ENCODE measurements around the gene LPP.

GRCh38 chr3:188602111-188602510, 448.2 kb downstream of the LPP start:
- TF ChIP-seq CTCF (conservative IDR thresholded peaks at IDR 0.05; ENCODE audit: low read depth, low read length) (no peak), EZH2 (IDR thresholded peaks at IDR 0.05; ENCODE audit: low read length, unreplicated experiment) (no peak), EZH2phosphoT487 (IDR thresholded peaks at IDR 0.05; ENCODE audit: borderline replicate concordance, low read length) (no peak)

Data from PC-3 (cell line).